Hair follicular keratinocyte (primary cell): ENCODE results near the gene PCDHGC4. TPM values are rescaled to one million over a fixed set of nuclear protein-coding genes. Genes with fewer than 3 reads are reported as not detected.

Experiments
- total RNA-seq: library from RNA; depleted of rRNA; stranded (reverse); fragments of >200 nt; gene quantifications from 2 replicates; pipeline ENCODE4 v1.2.3, GENCODE V29; 2015

PCDHGC4 gene
- 0.19 and 0.31 TPM in 2 replicates for total RNA-seq

GRCh38 chr5:141484641-141485311 is at the start of gene PCDHGC4:
PCDHGC4 (plus strand) TSS chr5:141485030; CDS start chr5:141485174, 144 bp downstream.

GRCh38 chr5:141475625-141476131 is 9.2 kb upstream of the PCDHGC4 start, which contains the start of gene PCDHGC3:
PCDHGC3 (plus strand) TSS chr5:141475966; CDS start chr5:141476117, 151 bp downstream.

GRCh38 chr5:141488591-141489561 is 4.0 kb downstream of the PCDHGC4 start, which contains the start of gene PCDHGC5:
PCDHGC5 (plus strand) TSS chr5:141489081; CDS start chr5:141489241, 160 bp downstream.

Other genes with a start within 250 kb of the PCDHGC4 start
- 0.04 and 0.08 TPM in 2 replicates for gene PCDHB15, start 239.6 kb upstream of the PCDHGC4 start, total RNA-seq
- not detected in 2 replicates for gene SLC25A2, start 181.0 kb upstream of the PCDHGC4 start, total RNA-seq
- 28.9 and 35.5 TPM in 2 replicates for gene TAF7, start 164.2 kb upstream of the PCDHGC4 start, total RNA-seq
- not detected in 2 replicates for gene PCDHGA1, start 154.5 kb upstream of the PCDHGC4 start, total RNA-seq
- 0.04 and 0.55 TPM in 2 replicates for gene PCDHGA2, start 146.3 kb upstream of the PCDHGC4 start, total RNA-seq
- 0.04 and 0.08 TPM in 2 replicates for gene PCDHGA3, start 141.2 kb upstream of the PCDHGC4 start, total RNA-seq
- 0.23 and 0.38 TPM in 2 replicates for gene PCDHGB1, start 134.9 kb upstream of the PCDHGC4 start, total RNA-seq
- 0.08 and 0.15 TPM in 2 replicates for gene PCDHGA4, start 130.0 kb upstream of the PCDHGC4 start, total RNA-seq
- gene PCDHGB2, start 125.0 kb upstream of the PCDHGC4 start, total RNA-seq, result 0.08 and 0.23 TPM in 2 replicates
- under 0.01 TPM in 1 of 2 replicates, not detected in the other for gene PCDHGA5, start 120.9 kb upstream of the PCDHGC4 start, total RNA-seq
- 0.31 and 0.46 TPM in 2 replicates for gene PCDHGB3, start 114.8 kb upstream of the PCDHGC4 start, total RNA-seq
- 0.15 and 0.16 TPM in 2 replicates for gene PCDHGA6, start 111.1 kb upstream of the PCDHGC4 start, total RNA-seq
- gene PCDHGA7, start 102.3 kb upstream of the PCDHGC4 start, total RNA-seq, result 0.11 and 0.86 TPM in 2 replicates
- 1.5 and 3.7 TPM in 2 replicates for gene PCDHGB4, start 97.3 kb upstream of the PCDHGC4 start, total RNA-seq
- gene PCDHGA8, start 92.4 kb upstream of the PCDHGC4 start, total RNA-seq, result 0.08 and 0.39 TPM in 2 replicates
- gene PCDHGB5, start 87.1 kb upstream of the PCDHGC4 start, total RNA-seq, result 3.3 and 5.9 TPM in 2 replicates
- gene PCDHGA9, start 82.3 kb upstream of the PCDHGC4 start, total RNA-seq, result 0.53 and 0.70 TPM in 2 replicates
- 0.61 and 0.70 TPM in 2 replicates for gene PCDHGB6, start 77.0 kb upstream of the PCDHGC4 start, total RNA-seq
- 1.3 and 1.6 TPM in 2 replicates for gene PCDHGA10, start 72.0 kb upstream of the PCDHGC4 start, total RNA-seq
- 1.3 and 2.3 TPM in 2 replicates for gene PCDHGB7, start 67.4 kb upstream of the PCDHGC4 start, total RNA-seq
- gene PCDHGA11, start 64.0 kb upstream of the PCDHGC4 start, total RNA-seq, result 0.84 and 0.94 TPM in 2 replicates
- gene PCDHGA12, start 54.5 kb upstream of the PCDHGC4 start, total RNA-seq, result 1.6 and 4.0 TPM in 2 replicates
- 21.8 and 60.9 TPM in 2 replicates for gene PCDHGC3, start 9.1 kb upstream of the PCDHGC4 start, total RNA-seq
- 1.2 and 5.0 TPM in 2 replicates for gene PCDHGC5, start 4.1 kb downstream of the PCDHGC4 start, total RNA-seq
- gene DIAPH1, start 134.0 kb downstream of the PCDHGC4 start, total RNA-seq, result 99.0 and 100 TPM in 2 replicates
- 51.6 and 61.5 TPM in 2 replicates for gene HDAC3, start 151.8 kb downstream of the PCDHGC4 start, total RNA-seq
- 5.6 and 15.1 TPM in 2 replicates for gene RELL2, start 152.0 kb downstream of the PCDHGC4 start, total RNA-seq
- gene FCHSD1, start 166.4 kb downstream of the PCDHGC4 start, total RNA-seq, result 9.1 and 20.4 TPM in 2 replicates
- gene ARAP3, start 197.2 kb downstream of the PCDHGC4 start, total RNA-seq, result 2.6 and 4.4 TPM in 2 replicates